Naive thymus-derived CD4-positive, alpha-beta T cell (primary cell): ENCODE data around the gene FAM98C. TPM values are rescaled to one million over a fixed set of nuclear protein-coding genes. Genes with fewer than 3 reads are reported as not detected.

Experiments used
- ATAC-seq: fragments of 150-1000 bp; cut with Tn5 transposase; 2 replicates; pipeline ENCODE4 v1.10.0; 2021; ENCODE audit warnings: mild to moderate bottlenecking, moderate library complexity
- CTCF ChIA-PET: fragments of 350-600 bp; sonication (Branson Sonifier 250); formaldehyde crosslinking; loops from one replicate; lab custom pipeline; 2021; ENCODE audit warnings: antibody characterized with exemption; lab: Charles Lee
- POLR2A ChIA-PET: fragments of 350-600 bp; sonication (Branson Sonifier 250); formaldehyde crosslinking; loops from one replicate; lab custom pipeline; 2021; ENCODE audit warnings: antibody characterized with exemption, inconsistent platforms; lab: Charles Lee
- DNase-seq, 9 donors: peaks; one replicate each; pipeline versions ENCODE4 v3.0.0 to v3.0.0-alpha.2; 2020 to 2022; ENCODE audit warnings: mixed read lengths in 1 of 9
- H3K27ac ChIP-seq: one replicate; pipeline ENCODE4 v1.7.0; 2013; ENCODE audit warnings: mild to moderate bottlenecking, low read depth, low read length, moderate library complexity
- H3K27me3 ChIP-seq, 2 donors: one replicate each; pipeline ENCODE4 v1.7.0; 2013; ENCODE audit warnings: low read length in 2 of 2, mild to moderate bottlenecking in 2 of 2, moderate library complexity in 2 of 2; ENCODE audit not compliant: control insufficient read depth in 2 of 2, insufficient read depth in 2 of 2
- H3K36me3 ChIP-seq, 3 experiments: 1 replicate in 2 of 3; 2 replicates in 1 of 3; pipeline ENCODE4 v1.7.0; 2013; ENCODE audit warnings: low read length in 3 of 3, mild to moderate bottlenecking in 3 of 3, moderate library complexity in 1 of 3; ENCODE audit not compliant: insufficient read depth in 3 of 3, control insufficient read depth in 2 of 3
- H3K4me1 ChIP-seq, 2 donors: one replicate each; pipeline ENCODE4 v1.7.0; 2013; ENCODE audit warnings: low read length in 2 of 2, mild to moderate bottlenecking in 2 of 2, moderate library complexity in 1 of 2; ENCODE audit not compliant: control insufficient read depth in 2 of 2, insufficient read depth in 2 of 2
- H3K4me3 ChIP-seq: 2 replicates; pipeline ENCODE4 v1.7.0; 2013; ENCODE audit warnings: mild to moderate bottlenecking, low read length
- H3K9me3 ChIP-seq, 3 experiments: 1 replicate in 2 of 3; 2 replicates in 1 of 3; pipeline ENCODE4 v1.7.0; 2013; ENCODE audit warnings: low read length in 3 of 3; ENCODE audit not compliant: control insufficient read depth in 2 of 3
- H3K27ac Mint-ChIP-seq, 9 donors: one replicate each; pipeline ENCODE4 v1.8.0; 2020 to 2022; ENCODE audit warnings: mixed read lengths in 9 of 9, mild to moderate bottlenecking in 8 of 9, moderate library complexity in 5 of 9, inconsistent platforms in 2 of 9
- H3K27me3 Mint-ChIP-seq, 5 donors: one replicate each; pipeline ENCODE4 v1.8.0; 2021 to 2022; ENCODE audit warnings: mixed read lengths in 5 of 5, mild to moderate bottlenecking in 1 of 5
- H3K36me3 Mint-ChIP-seq, 5 donors: one replicate each; pipeline ENCODE4 v1.8.0; 2020 to 2022; ENCODE audit warnings: mixed read lengths in 5 of 5, mild to moderate bottlenecking in 3 of 5, inconsistent platforms in 1 of 5
- H3K4me1 Mint-ChIP-seq, 7 donors: one replicate each; pipeline ENCODE4 v1.8.0; 2020 to 2022; ENCODE audit warnings: mixed read lengths in 7 of 7, mild to moderate bottlenecking in 3 of 7, inconsistent platforms in 1 of 7
- H3K4me3 Mint-ChIP-seq, 10 donors: one replicate each; pipeline ENCODE4 v1.8.0; 2020 to 2022; ENCODE audit warnings: mild to moderate bottlenecking in 10 of 10, mixed read lengths in 10 of 10, moderate library complexity in 6 of 10, inconsistent platforms in 2 of 10
- H3K9me3 Mint-ChIP-seq, 11 donors: one replicate each; pipeline ENCODE4 v1.8.0; 2020 to 2022; ENCODE audit warnings: mixed read lengths in 11 of 11, mild to moderate bottlenecking in 4 of 11, inconsistent platforms in 1 of 11, moderate library complexity in 1 of 11
- intact Hi-C, 2 donors: fragments of 100-400 bp; cut with micrococcal nuclease; formaldehyde crosslinking; loops; one replicate each; pipeline ENCODE4 v1.15.1; 2023
- polyA plus RNA-seq, 2 donors: library from polyadenylated mRNA; unstranded; fragments of 300-500 nt; fragmentation: Illumina TruSeq; gene quantifications; one replicate each; pipeline ENCODE4 v1.2.3, GENCODE V29; 2021
- total RNA-seq, 6 experiments: library from RNA in 5 of 6; stranded (reverse) in 5 of 6; gene quantifications; 1 replicate in 5 of 6; 2 replicates in 1 of 6; pipeline ENCODE4 v1.2.3 and lab custom pipeline; 2021 to 2026

The FAM98C gene
- total and polyA plus RNA-seq, 7 experiments from 2014 or later, result 16.2 to 56.5 (median 35.9) TPM

- peaks cover 0 to 16% (median 5%) of the 10 kb centered on the region in 5 donors for H3K27me3 Mint-ChIP-seq
- Histone ChIP-seq H3K9me3 (no peaks in the 10 kb centered on the region), H3K27ac (no peak overlapping the region), H3K4me1 (no peaks in the 10 kb centered on the region), H3K27me3 (peaks cover 0 to 4% of the 10 kb centered on the region in 2 donors), H3K36me3 (no peaks in the 10 kb centered on the region), H3K4me3 (no peak overlapping the region)
- intact Hi-C loops, result no loop called here
- POLR2A ChIA-PET, result no interaction called here
- peaks cover 0 to 4% (median under 1%) of the 10 kb centered on the region in 5 donors for H3K36me3 Mint-ChIP-seq
- CTCF ChIA-PET, result no interaction called here
- peaks cover 1 to 7% (median 6%) of the 10 kb centered on the region in 7 donors for H3K4me1 Mint-ChIP-seq
- no peak overlapping the region for H3K27ac Mint-ChIP-seq
- no peak overlapping the region for H3K4me3 Mint-ChIP-seq
- ATAC-seq (no peak), DNase-seq (no peak)
- no peaks in the 10 kb centered on the region for H3K9me3 Mint-ChIP-seq
Observed at GRCh38 chr19:38369584-38369983, 33.3 kb upstream of the FAM98C start.

GRCh38 chr19:38370299-38370698 lies 32.6 kb upstream of the FAM98C start:
- Histone ChIP-seq H3K27ac (no peak overlapping the region), H3K27me3 (peaks cover 0 to 4% of the 10 kb centered on the region in 2 donors), H3K4me3 (no peak overlapping the region), H3K9me3 (no peaks in the 10 kb centered on the region), H3K4me1 (peaks cover under 1 to 3% of the 10 kb centered on the region in 2 donors), H3K36me3 (peaks cover 0 to 4% (median 0%) of the 10 kb centered on the region in 3 experiments)
- Mint-ChIP-seq H3K36me3 (peaks cover 0 to 11% (median 6%) of the 10 kb centered on the region in 5 donors), H3K27ac (peak overlapping the region in 1 of 9 donors; percentile 74), H3K9me3 (no peaks in the 10 kb centered on the region), H3K4me3 (no peak overlapping the region), H3K4me1 (peaks cover 8 to 14% (median 13%) of the 10 kb centered on the region in 7 donors), H3K27me3 (peaks cover 0 to 16% (median 5%) of the 10 kb centered on the region in 5 donors)
- ATAC-seq (no peak), DNase-seq (no peak)
- POLR2A ChIA-PET, result interaction anchor here (0.7 kb wide), 1 partner anchor 102 kb away, joined by 3 read pairs; no protein-coding TSS in a partner anchor
- intact Hi-C loops, result no loop called here
- CTCF ChIA-PET, result no interaction called here

- Mint-ChIP-seq H3K9me3 (no peaks in the 10 kb centered on the region), H3K27me3 (peaks cover 0 to 16% (median 5%) of the 10 kb centered on the region in 5 donors), H3K27ac (no peak overlapping the region), H3K4me1 (peaks cover 16 to 21% (median 21%) of the 10 kb centered on the region in 7 donors), H3K36me3 (peaks cover 1 to 12% (median 8%) of the 10 kb centered on the region in 5 donors), H3K4me3 (no peak overlapping the region)
- POLR2A ChIA-PET, result no interaction called here
- intact Hi-C loops, result no loop called here
- Histone ChIP-seq H3K36me3 (peaks cover 0 to 7% (median 0%) of the 10 kb centered on the region in 3 experiments), H3K4me3 (no peak overlapping the region), H3K9me3 (no peaks in the 10 kb centered on the region), H3K27me3 (peaks cover 0 to 4% of the 10 kb centered on the region in 2 donors), H3K4me1 (peaks cover 8 to 11% of the 10 kb centered on the region in 2 donors), H3K27ac (no peak overlapping the region)
- DNase-seq, result no peak
- CTCF ChIA-PET, result no interaction called here
- ATAC-seq, result no peak
Observed at GRCh38 chr19:38371081-38371480, 31.8 kb upstream of the FAM98C start.

- intact Hi-C loops, result loop anchor here (1.0 to 2.0 kb wide), 17 partner anchors 12 to 1201 kb away; partner anchors contain the start of genes EIF3K (in 2 of the 2), NFKBIB (in 2 of the 2), SIPA1L3 (in 2 of the 2) and SIRT2 (in 2 of the 2)
Observed at GRCh38 chr19:38373907-38374331, 29.0 kb upstream of the FAM98C start.

GRCh38 chr19:38374332-38375097 lies 28.4 kb upstream of the FAM98C start, which contains the start of gene PSMD8:
Gene PSMD8, plus strand, starts transcription at chr19:38374571. Its CDS starts 31 bp downstream, at chr19:38374602.
- intact Hi-C loops, result loop anchor here (1.0 to 2.0 kb wide), 17 partner anchors 12 to 1202 kb away; partner anchors contain the start of genes EIF3K (in 2 of the 2), NFKBIB (in 2 of the 2), SIPA1L3 (in 2 of the 2) and SIRT2 (in 2 of the 2)
- ChIA-PET POLR2A (interaction anchor here (0.6 to 3.6 kb wide), 30 partner anchors 8 to 1071 kb away, joined by 3 to 40 read pairs (median 5); partner anchors contain the start of genes CATSPERG, EIF3K, FAM98C and GGN), CTCF (interaction anchor here (0.6 to 1.5 kb wide), 16 partner anchors 11 to 473 kb away, joined by 3 to 12 read pairs (median 3); partner anchors contain the start of genes ACTN4, CATSPERG, FAM98C and MAP4K1)
- Mint-ChIP-seq H3K27me3 (peaks cover 0 to 8% (median 3%) of the 10 kb centered on the region in 5 donors), H3K4me1 (peaks cover 17 to 31% (median 29%) of the 10 kb centered on the region in 7 donors), H3K27ac (peak within 1 kb of the TSS; percentile 90 to 99 (median 98)), H3K9me3 (peaks cover 0 to under 1% (median 0%) of the 10 kb centered on the region in 11 donors), H3K36me3 (peaks cover 3 to 24% (median 18%) of the 10 kb centered on the region in 5 donors), H3K4me3 (peak within 1 kb of the TSS; percentile 96 to 100 (median 98))
- H3K4me3 ChIP-seq, result peak within 1 kb of the TSS; percentile 96
- H3K27me3 ChIP-seq, result peaks cover 0 to 4% of the 10 kb centered on the region in 2 donors
- peaks cover 17 to 19% of the 10 kb centered on the region in 2 donors for H3K4me1 ChIP-seq
- peak within 1 kb of the TSS; percentile 93 for H3K27ac ChIP-seq
- DNase-seq (peak; percentile 95 to 99 (median 99)), ATAC-seq (peak; percentile 99)
- no peaks in the 10 kb centered on the region for H3K9me3 ChIP-seq
- peaks cover 5 to 30% (median 11%) of the 10 kb centered on the region in 3 experiments for H3K36me3 ChIP-seq

More at GRCh38 chr19:38373907-38374331, 29.0 kb upstream of the FAM98C start:
- peaks cover 17 to 19% of the 10 kb centered on the region in 2 donors for H3K4me1 ChIP-seq
- DNase-seq (no peak), ATAC-seq (no peak)
- H3K4me3 ChIP-seq, result peak overlapping the region; percentile 56
- ChIA-PET POLR2A (interaction anchor here (0.6 to 3.6 kb wide), 27 partner anchors 9 to 1072 kb away, joined by 3 to 40 read pairs (median 5); partner anchors contain the start of genes CATSPERG, EIF3K, FAM98C and GGN), CTCF (interaction anchor here (0.6 to 1.5 kb wide), 14 partner anchors 11 to 473 kb away, joined by 3 to 12 read pairs (median 3); partner anchors contain the start of genes CATSPERG, FAM98C, MAP4K1 and SIPA1L3)
- peaks cover 2 to 24% (median 5%) of the 10 kb centered on the region in 3 experiments for H3K36me3 ChIP-seq
- Mint-ChIP-seq H3K27me3 (peaks cover 0 to 11% (median 3%) of the 10 kb centered on the region in 5 donors), H3K4me1 (peaks cover 17 to 30% (median 28%) of the 10 kb centered on the region in 7 donors), H3K9me3 (no peaks in the 10 kb centered on the region), H3K36me3 (peaks cover 3 to 18% (median 14%) of the 10 kb centered on the region in 5 donors), H3K27ac (peak overlapping the region; percentile 90 to 99 (median 98)), H3K4me3 (peak overlapping the region; percentile 96 to 100 (median 98))
- H3K9me3 ChIP-seq, result no peaks in the 10 kb centered on the region
- peaks cover 0 to 4% of the 10 kb centered on the region in 2 donors for H3K27me3 ChIP-seq
- peak overlapping the region; percentile 93 for H3K27ac ChIP-seq
